Heart left ventricle (tissue), 16 donors: ENCODE data around the gene PCNX1. TPM values are rescaled to one million over a fixed set of nuclear protein-coding genes. Genes with fewer than 3 reads are reported as not detected.
"Not testable (repeated sequence)": the region's sequence is repeated elsewhere in the genome, so short reads cannot be mapped to it uniquely, and the experiment has no call there.

ENCODE experiments used
- ATAC-seq, 4 donors: fragments of 200-7000 bp; cut with Tn5 transposase; one replicate each; pipeline ENCODE4 v1.9.1; 2020 to 2022; ENCODE audit warnings: moderate library complexity in 4 of 4, mild to moderate bottlenecking in 3 of 4, moderate number of reproducible peaks in 1 of 4
- DNase-seq, 5 donors: peaks; one replicate each; pipeline ENCODE4 v3.0.0-alpha.2; 2020
- H3K27ac ChIP-seq, 12 donors: fragments of 200-600 bp; sonication (generic) in 4 of 12; one replicate each; pipeline versions ENCODE4 v1.5.0 to v1.8.0; 2016 to 2022; ENCODE audit warnings: mild to moderate bottlenecking in 2 of 12
- H3K27me3 ChIP-seq, 9 donors: fragments of 200-600 bp; sonication (generic) in 2 of 9; one replicate each; pipeline versions ENCODE4 v1.5.1 to v1.8.0; 2016 to 2022; ENCODE audit warnings: mild to moderate bottlenecking in 3 of 9
- H3K36me3 ChIP-seq, 9 donors: fragments of 200-600 bp; sonication (generic) in 2 of 9; one replicate each; pipeline versions ENCODE4 v1.5.0 to v1.8.0; 2018 to 2022; ENCODE audit warnings: mild to moderate bottlenecking in 2 of 9
- H3K4me1 ChIP-seq, 12 donors: fragments of 200-600 bp; sonication (generic) in 4 of 12; one replicate each; pipeline versions ENCODE4 v1.5.0 to v1.8.0; 2016 to 2022; ENCODE audit warnings: mild to moderate bottlenecking in 3 of 12
- H3K4me3 ChIP-seq, 12 donors: fragments of 200-600 bp; sonication (generic) in 4 of 12; one replicate each; pipeline versions ENCODE4 v1.5.0 to v1.8.0; 2017 to 2022; ENCODE audit warnings: mild to moderate bottlenecking in 9 of 12, moderate library complexity in 4 of 12
- H3K9me3 ChIP-seq, 12 donors: fragments of 200-600 bp; sonication (generic) in 4 of 12; one replicate each; pipeline versions ENCODE4 v1.5.0 to v1.8.0; 2016 to 2022; ENCODE audit warnings: mild to moderate bottlenecking in 1 of 12
- POLR2A ChIP-seq, 2 donors: fragments of 450-650 bp; IDR thresholded peaks; one replicate each; pipeline ENCODE4 v1.6.1; 2017; ENCODE audit warnings: antibody characterized with exemption in 2 of 2, mild to moderate bottlenecking in 2 of 2, moderate library complexity in 2 of 2
- WGBS, 4 donors: extraction: QIAGEN DNeasy Blood & Tissue Kit in 2 of 4; methylation state at CpG; one replicate each; pipeline versions ENCODE4 v1.1.5 to v1.1.7; 2013 to 2018; 5-methylcytosine and 5-hydroxymethylcytosine counted together
- intact Hi-C, 10 donors: fragments of 100-400 bp; cut with DNase I; formaldehyde crosslinking; loops; one replicate each; pipeline versions ENCODE4 v1.11.1 to v1.14.2; 2022
- polyA plus RNA-seq, 2 donors: library from polyadenylated mRNA; stranded (reverse); fragments of 200-250 nt; gene quantifications; one replicate each; pipeline ENCODE4 v1.2.3, GENCODE V29; 2013
- total RNA-seq, 9 donors: library from RNA; depleted of rRNA in 2 of 9; stranded (reverse); fragments of >200 nt in 2 of 9; fragmentation: NEBNext Ultra II Directional in 3 of 9; extraction: Animal tissue kit (Norgen Biotek cat#: 25700) in 3 of 9; gene quantifications; one replicate each; pipeline versions ENCODE4 v1.1.0 to v1.2.4, GENCODE V29; 2016 to 2023
- TF ChIP-seq, protein P1 (sequence below), 12 donors: fragments of 200-600 bp; sonication (generic) in 4 of 12; IDR thresholded peaks; one replicate each; pipeline versions ENCODE4 v1.5.0 to v1.8.0; 2018 to 2022; ENCODE audit warnings: antibody characterized with exemption in 12 of 12, mild to moderate bottlenecking in 5 of 12
- donor health status: ischemic (EF 13 %, LVEDD 7.1; RV severe dilation, severe dysfunction).
- donor health status: healthy with polysubstance abuse.
- donor health status: DM: no; HTN: yes; CAD: no.
- donor health status: DM: no; HTN: no; CAD: no.
- donor health status: ischemic (EF 25% LVEDD 6.9; RV normal size, moderate dysfunction).
- donor health status: ischemic (EF 25% LVEDD 5.7; RV mildly dilated, moderate dysfunction).
- donor health status: healthy.
- donor health status: DM: yes; HTN: yes; CAD: no.
- donor health status: ischemic (EF 35%, LVEDD 5.7; RV mildly dilated, moderate dysfunction).
- donor health status: nonischemic (EF 11% LVEDD 7.7; RV severe dilation, severe dysfunction).
- donor health status: DM: yes; HTN: yes; CAD: no.
- donor health status: PGD.
- donor health status: ischemic (EF 29% LVEDD 5.4; RV normal size, mild dysfunction).
- donor health status: nonischemic (EF 23%, LVEDD 6.1; RV moderate dilation, normal function).

Gene PCNX1
- total and polyA plus RNA-seq, 11 donors: 6.1 to 64.7 (median 52.7) TPM

DNA sequence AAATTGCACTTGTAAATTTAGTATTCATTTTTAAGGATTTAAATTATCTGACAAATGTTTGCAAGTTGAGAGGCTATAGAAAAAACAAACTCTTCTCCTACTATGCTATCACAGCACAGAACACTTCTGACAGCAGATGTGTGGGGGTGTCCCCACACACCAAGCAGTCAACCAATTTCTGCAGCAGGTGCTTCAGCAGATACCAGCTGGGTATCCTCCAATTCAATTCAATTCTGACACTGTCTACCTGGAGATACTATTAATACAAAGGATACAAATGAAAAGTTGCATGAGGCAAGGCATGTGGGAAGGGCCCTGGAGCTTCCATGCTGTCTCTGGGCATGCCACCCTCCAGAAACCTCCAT is 35.1 kb downstream of the PCNX1 start:
- no peak for ATAC-seq
- Histone ChIP-seq H3K4me1 (peaks cover 0 to 5% (median 0%) of the 10 kb centered on the region in 12 donors), H3K9me3 (peaks cover 0 to 32% (median 15%) of the 10 kb centered on the region in 12 donors), H3K36me3 (peaks cover 0 to 8% (median 5%) of the 10 kb centered on the region in 9 donors), H3K27me3 (no peaks in the 10 kb centered on the region), H3K4me3 (no peak overlapping the region), H3K27ac (peak overlapping the region in 1 of 12 donors; percentile 24)
- TF ChIP-seq, protein P1, sequence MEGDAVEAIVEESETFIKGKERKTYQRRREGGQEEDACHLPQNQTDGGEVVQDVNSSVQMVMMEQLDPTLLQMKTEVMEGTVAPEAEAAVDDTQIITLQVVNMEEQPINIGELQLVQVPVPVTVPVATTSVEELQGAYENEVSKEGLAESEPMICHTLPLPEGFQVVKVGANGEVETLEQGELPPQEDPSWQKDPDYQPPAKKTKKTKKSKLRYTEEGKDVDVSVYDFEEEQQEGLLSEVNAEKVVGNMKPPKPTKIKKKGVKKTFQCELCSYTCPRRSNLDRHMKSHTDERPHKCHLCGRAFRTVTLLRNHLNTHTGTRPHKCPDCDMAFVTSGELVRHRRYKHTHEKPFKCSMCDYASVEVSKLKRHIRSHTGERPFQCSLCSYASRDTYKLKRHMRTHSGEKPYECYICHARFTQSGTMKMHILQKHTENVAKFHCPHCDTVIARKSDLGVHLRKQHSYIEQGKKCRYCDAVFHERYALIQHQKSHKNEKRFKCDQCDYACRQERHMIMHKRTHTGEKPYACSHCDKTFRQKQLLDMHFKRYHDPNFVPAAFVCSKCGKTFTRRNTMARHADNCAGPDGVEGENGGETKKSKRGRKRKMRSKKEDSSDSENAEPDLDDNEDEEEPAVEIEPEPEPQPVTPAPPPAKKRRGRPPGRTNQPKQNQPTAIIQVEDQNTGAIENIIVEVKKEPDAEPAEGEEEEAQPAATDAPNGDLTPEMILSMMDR (IDR thresholded peaks at IDR 0.05): no peak
- TF ChIP-seq POLR2A (IDR thresholded peaks at IDR 0.05): no peak
- DNase-seq: no peak
- intact Hi-C loops: no loop called here

DNA sequence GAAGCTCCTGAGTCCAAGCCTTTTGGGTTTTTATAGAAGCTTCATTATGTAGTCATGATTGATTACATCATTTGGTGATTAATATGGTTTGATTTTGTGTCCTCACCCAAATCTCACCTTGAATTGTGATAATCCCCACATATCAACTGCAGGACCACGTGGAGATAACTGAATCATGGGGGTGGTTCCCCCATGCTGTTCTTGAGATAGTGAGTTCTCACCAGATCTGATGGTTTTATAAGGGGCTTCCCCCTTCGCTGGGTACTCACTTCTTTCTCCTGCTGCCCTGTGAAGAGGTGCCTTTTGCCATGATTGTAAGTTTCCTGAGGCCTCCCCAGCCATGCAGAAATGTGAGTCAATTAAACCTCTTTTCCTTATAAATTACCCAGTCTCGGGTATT is 35.5 kb downstream of the PCNX1 start:
- H3K27ac ChIP-seq, H3K27me3 ChIP-seq, H3K4me3 ChIP-seq, H3K4me1 ChIP-seq, intact Hi-C loops, ATAC-seq, DNase-seq: not testable (repeated sequence)
- Histone ChIP-seq H3K36me3 (peaks cover 0 to 12% (median 9%) of the 10 kb centered on the region in 9 donors), H3K9me3 (peaks cover 0 to 36% (median 18%) of the 10 kb centered on the region in 12 donors)
- 85 to 100% (median 96%) methylated on average over 3 of the region's 3 CpGs for WGBS, 4 donors

DNA sequence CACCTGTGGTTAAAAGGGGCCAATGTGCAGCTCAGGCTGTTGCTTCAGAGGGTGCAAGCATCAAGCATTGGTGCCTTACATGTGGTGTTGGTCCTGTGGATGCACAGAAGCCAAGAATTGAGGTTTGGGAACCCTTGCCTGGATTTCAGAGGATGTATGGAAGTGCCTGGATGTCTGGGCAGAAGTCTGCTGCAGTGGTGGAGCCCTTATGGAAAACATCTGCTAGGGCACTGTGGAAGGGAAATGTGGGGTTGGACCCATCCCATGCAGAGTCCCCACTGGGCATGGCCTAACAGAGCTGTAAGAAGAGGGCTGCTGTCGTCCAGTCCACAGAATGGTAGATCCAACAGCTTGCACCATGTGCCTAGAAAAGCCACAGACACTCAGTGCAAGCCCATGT is 36.6 kb downstream of the PCNX1 start:
- Histone ChIP-seq H3K9me3 (peaks cover 0 to 44% (median 24%) of the 10 kb centered on the region in 12 donors), H3K4me3 (no peak overlapping the region), H3K27me3 (no peaks in the 10 kb centered on the region), H3K27ac (no peak overlapping the region), H3K4me1 (peaks cover 0 to 1% (median 0%) of the 10 kb centered on the region in 12 donors), H3K36me3 (peaks cover 0 to 22% (median 20%) of the 10 kb centered on the region in 9 donors)
- TF ChIP-seq POLR2A (IDR thresholded peaks at IDR 0.05): no peak
- ATAC-seq (no peak), DNase-seq (no peak)
- intact Hi-C loops: no loop called here
- 90 to 100% (median 99%) methylated on average over 1 of the region's 1 CpG for WGBS, 4 donors

GRCh38 chr14:70947739-70948138 is 40.5 kb downstream of the PCNX1 start:
- Histone ChIP-seq H3K4me1 (peaks cover 0 to 9% (median under 1%) of the 10 kb centered on the region in 12 donors), H3K36me3 (peaks cover 0 to 51% (median 37%) of the 10 kb centered on the region in 9 donors), H3K4me3 (no peak overlapping the region), H3K27ac (no peak overlapping the region), H3K9me3 (peaks cover 0 to 39% (median 20%) of the 10 kb centered on the region in 12 donors), H3K27me3 (no peaks in the 10 kb centered on the region)
- ATAC-seq: no peak
- intact Hi-C loops: no loop called here
- 98% methylated on average over 8 of the region's 8 CpGs for WGBS, 4 donors
- DNase-seq: no peak
- TF ChIP-seq POLR2A (IDR thresholded peaks at IDR 0.05): no peak
- TF ChIP-seq, protein P1 (IDR thresholded peaks at IDR 0.05): no peak

- H3K27ac ChIP-seq: peak overlapping the region in 3 of 12 donors; percentile 11 to 50 (median 45)
- H3K36me3 ChIP-seq: peaks cover 0 to 44% (median 30%) of the 10 kb centered on the region in 9 donors
- no peak for DNase-seq
- H3K27me3 ChIP-seq: no peaks in the 10 kb centered on the region
- peaks cover 0 to 12% (median 8%) of the 10 kb centered on the region in 12 donors for H3K9me3 ChIP-seq
- TF ChIP-seq, protein P1 (IDR thresholded peaks at IDR 0.05): no peak
- no peak for TF ChIP-seq POLR2A (IDR thresholded peaks at IDR 0.05)
- intact Hi-C loops: loop anchor here in 1 of 10 donors (5.0 kb wide), 1 partner anchor 130 kb away; no protein-coding TSS in a partner anchor
- 66 to 71% (median 69%) methylated on average over 3 of the region's 3 CpGs for WGBS, 4 donors
- H3K4me1 ChIP-seq: peaks cover 0 to 47% (median 24%) of the 10 kb centered on the region in 12 donors
- H3K4me3 ChIP-seq: no peak overlapping the region
- peak in 3 of 4 donors; percentile 41 to 65 (median 60) for ATAC-seq
Measured at GRCh38 chr14:70952485-70952884, 45.2 kb downstream of the PCNX1 start.
